Breast epithelium (tissue), 4 donors: ENCODE measurements around the gene VSTM2L. TPM values are rescaled to one million over a fixed set of nuclear protein-coding genes. Genes with fewer than 3 reads are reported as not detected.

Experiments
- DNase-seq, 2 donors: peaks; one replicate each; pipeline ENCODE4 v3.0.0-alpha.2; 2019; ENCODE audit warnings: low spot score in 2 of 2
- H3K27ac ChIP-seq, 2 donors: fragments of 200-600 bp; sonication (generic) in 1 of 2; one replicate each; pipeline ENCODE4 v1.5.1; 2016 to 2019; ENCODE audit warnings: mild to moderate bottlenecking in 1 of 2
- H3K27me3 ChIP-seq, 2 donors: fragments of 200-600 bp; sonication (generic) in 1 of 2; one replicate each; pipeline versions ENCODE4 v1.5.1 to v1.6.0; 2017 to 2019; ENCODE audit warnings: control low read depth in 1 of 2, mild to moderate bottlenecking in 1 of 2
- H3K36me3 ChIP-seq: fragments of 200-600 bp; one replicate; pipeline ENCODE4 v1.5.1; 2019
- H3K4me1 ChIP-seq, 2 donors: fragments of 200-600 bp; sonication (generic); one replicate each; pipeline ENCODE4 v1.5.1; 2016 to 2019; ENCODE audit warnings: control low read depth in 1 of 2
- H3K4me3 ChIP-seq, 3 donors: fragments of 200-600 bp; sonication (generic); 1 replicate in 2 of 3; 2 replicates in 1 of 3; pipeline ENCODE4 v1.5.1; 2016 to 2019; ENCODE audit warnings: mild to moderate bottlenecking in 3 of 3, moderate library complexity in 2 of 3
- H3K9me3 ChIP-seq, 2 donors: fragments of 200-600 bp; sonication (generic) in 1 of 2; one replicate each; pipeline ENCODE4 v1.5.1; 2016 to 2019; ENCODE audit warnings: control low read depth in 1 of 2
- POLR2A ChIP-seq: fragments of 450-650 bp; IDR thresholded peaks from one replicate; pipeline ENCODE4 v1.6.1; 2016; ENCODE audit warnings: antibody characterized with exemption, mild to moderate bottlenecking, moderate library complexity
- POLR2AphosphoS5 ChIP-seq, 3 donors: sonication (generic); formaldehyde crosslinking; IDR thresholded peaks; one replicate each; pipeline ENCODE4 v1.6.1; 2017; ENCODE audit warnings: antibody characterized with exemption in 3 of 3
- intact Hi-C: fragments of 100-400 bp; cut with DNase I; formaldehyde crosslinking; loops from one replicate; pipeline ENCODE4 v1.15.1; 2023; ENCODE audit warnings: low total_unique reads
- total RNA-seq, 3 donors: library from RNA; depleted of rRNA; stranded (reverse); fragments of >200 nt; gene quantifications; one replicate each; pipeline ENCODE4 v1.1.0, GENCODE V29; 2016
- TF ChIP-seq, protein P1 (sequence below), 3 donors: fragments of 450-650 bp; IDR thresholded peaks; one replicate each; pipeline ENCODE4 v1.5.1; 2016 to 2017; ENCODE audit warnings: antibody characterized with exemption in 3 of 3, mild to moderate bottlenecking in 3 of 3, moderate library complexity in 3 of 3

The VSTM2L gene
- total RNA-seq, 3 donors from 2014 or later: 0.33 to 0.48 (median 0.44) TPM

- Histone ChIP-seq H3K27me3 (no peaks in the 10 kb centered on the region), H3K9me3 (no peaks in the 10 kb centered on the region), H3K4me3 (no peak overlapping the region), H3K27ac (no peak overlapping the region), H3K4me1 (no peaks in the 10 kb centered on the region), H3K36me3 (no peaks in the 10 kb centered on the region)
- DNase-seq: no peak
- intact Hi-C loops: no loop called here
- TF ChIP-seq, protein P1, sequence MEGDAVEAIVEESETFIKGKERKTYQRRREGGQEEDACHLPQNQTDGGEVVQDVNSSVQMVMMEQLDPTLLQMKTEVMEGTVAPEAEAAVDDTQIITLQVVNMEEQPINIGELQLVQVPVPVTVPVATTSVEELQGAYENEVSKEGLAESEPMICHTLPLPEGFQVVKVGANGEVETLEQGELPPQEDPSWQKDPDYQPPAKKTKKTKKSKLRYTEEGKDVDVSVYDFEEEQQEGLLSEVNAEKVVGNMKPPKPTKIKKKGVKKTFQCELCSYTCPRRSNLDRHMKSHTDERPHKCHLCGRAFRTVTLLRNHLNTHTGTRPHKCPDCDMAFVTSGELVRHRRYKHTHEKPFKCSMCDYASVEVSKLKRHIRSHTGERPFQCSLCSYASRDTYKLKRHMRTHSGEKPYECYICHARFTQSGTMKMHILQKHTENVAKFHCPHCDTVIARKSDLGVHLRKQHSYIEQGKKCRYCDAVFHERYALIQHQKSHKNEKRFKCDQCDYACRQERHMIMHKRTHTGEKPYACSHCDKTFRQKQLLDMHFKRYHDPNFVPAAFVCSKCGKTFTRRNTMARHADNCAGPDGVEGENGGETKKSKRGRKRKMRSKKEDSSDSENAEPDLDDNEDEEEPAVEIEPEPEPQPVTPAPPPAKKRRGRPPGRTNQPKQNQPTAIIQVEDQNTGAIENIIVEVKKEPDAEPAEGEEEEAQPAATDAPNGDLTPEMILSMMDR (IDR thresholded peaks at IDR 0.05): no peak
- TF ChIP-seq POLR2A (no peak), POLR2AphosphoS5 (IDR thresholded peaks at IDR 0.05) (no peak)
Measured at GRCh38 chr20:37934634-37935375, 31.9 kb downstream of the VSTM2L start.

GRCh38 chr20:37935435-37935834 is 32.5 kb downstream of the VSTM2L start:
- intact Hi-C loops: no loop called here
- H3K27ac ChIP-seq: no peak overlapping the region
- no peak for DNase-seq

DNA sequence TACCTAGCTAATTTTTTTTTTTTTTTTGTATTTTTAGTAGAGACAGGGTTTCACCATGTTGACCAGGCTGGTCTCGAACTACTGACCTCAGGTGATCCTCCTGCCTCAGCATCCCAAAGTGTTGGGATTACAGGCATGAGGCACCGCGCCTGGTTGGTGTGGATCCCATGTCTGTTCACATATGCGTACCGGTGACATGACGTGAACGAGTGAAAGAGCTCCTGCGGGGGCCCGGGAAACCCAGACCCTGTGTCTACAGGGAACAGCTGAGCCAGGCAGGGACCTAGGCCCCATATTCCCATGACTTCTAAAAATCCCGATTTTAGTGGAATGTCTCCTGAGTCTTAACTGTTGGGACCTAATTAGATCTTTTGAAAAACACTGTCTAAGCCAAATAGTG is 33.1 kb downstream of the VSTM2L start:
- DNase-seq: no peak
- Histone ChIP-seq H3K4me1 (no peaks in the 10 kb centered on the region), H3K27ac (no peak overlapping the region), H3K9me3 (no peaks in the 10 kb centered on the region), H3K36me3 (no peaks in the 10 kb centered on the region), H3K27me3 (no peaks in the 10 kb centered on the region), H3K4me3 (no peak overlapping the region)
- intact Hi-C loops: no loop called here
- TF ChIP-seq POLR2A (no peak), POLR2AphosphoS5 (IDR thresholded peaks at IDR 0.05) (no peak)

More at GRCh38 chr20:37935435-37935834, 32.5 kb downstream of the VSTM2L start:
- TF ChIP-seq, protein P1 (IDR thresholded peaks at IDR 0.05): no peak
- Histone ChIP-seq H3K4me3 (no peak overlapping the region), H3K4me1 (no peaks in the 10 kb centered on the region), H3K27me3 (no peaks in the 10 kb centered on the region), H3K36me3 (no peaks in the 10 kb centered on the region), H3K9me3 (no peaks in the 10 kb centered on the region)

- no peak for DNase-seq
- no peaks in the 10 kb centered on the region for H3K4me1 ChIP-seq
- no peaks in the 10 kb centered on the region for H3K27me3 ChIP-seq
- TF ChIP-seq, protein P1 (IDR thresholded peaks at IDR 0.05): no peak
- TF ChIP-seq POLR2A (no peak), POLR2AphosphoS5 (IDR thresholded peaks at IDR 0.05) (no peak)
- no peaks in the 10 kb centered on the region for H3K9me3 ChIP-seq
- H3K4me3 ChIP-seq: no peak overlapping the region
- no peak overlapping the region for H3K27ac ChIP-seq
- intact Hi-C loops: no loop called here
- no peaks in the 10 kb centered on the region for H3K36me3 ChIP-seq
Measured at GRCh38 chr20:37936451-37936850, 33.5 kb downstream of the VSTM2L start.

DNA sequence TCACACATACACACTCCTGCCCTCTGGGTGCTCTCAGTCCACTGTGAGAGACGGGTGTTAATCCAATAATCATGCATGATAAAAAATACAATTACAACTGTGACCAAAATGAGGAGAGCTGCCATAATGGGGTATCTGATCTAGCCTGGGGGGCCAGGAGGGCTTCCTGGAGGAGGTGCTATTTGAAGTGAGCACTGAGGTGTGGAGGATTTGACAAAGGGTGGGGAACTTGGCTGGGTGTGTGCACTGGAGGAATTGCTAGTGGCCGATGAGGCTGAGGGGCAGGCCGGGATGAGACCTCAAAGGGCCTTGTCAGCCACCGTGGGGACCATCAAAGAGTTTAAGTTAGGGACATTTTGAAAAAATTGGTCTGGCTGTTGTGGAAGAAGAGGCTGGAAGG is 34.8 kb downstream of the VSTM2L start:
- intact Hi-C loops: no loop called here
- Histone ChIP-seq H3K4me3 (no peak overlapping the region), H3K9me3 (no peaks in the 10 kb centered on the region), H3K27me3 (no peaks in the 10 kb centered on the region), H3K27ac (no peak overlapping the region), H3K36me3 (no peaks in the 10 kb centered on the region), H3K4me1 (no peaks in the 10 kb centered on the region)
- no peak for TF ChIP-seq POLR2A
- TF ChIP-seq, protein P1 (IDR thresholded peaks at IDR 0.05): no peak
- no peak for TF ChIP-seq POLR2AphosphoS5 (IDR thresholded peaks at IDR 0.05)
- no peak for DNase-seq
